ENCODE measurements around the gene KRTAP5-1.

KRTAP5-1 gene

DNA sequence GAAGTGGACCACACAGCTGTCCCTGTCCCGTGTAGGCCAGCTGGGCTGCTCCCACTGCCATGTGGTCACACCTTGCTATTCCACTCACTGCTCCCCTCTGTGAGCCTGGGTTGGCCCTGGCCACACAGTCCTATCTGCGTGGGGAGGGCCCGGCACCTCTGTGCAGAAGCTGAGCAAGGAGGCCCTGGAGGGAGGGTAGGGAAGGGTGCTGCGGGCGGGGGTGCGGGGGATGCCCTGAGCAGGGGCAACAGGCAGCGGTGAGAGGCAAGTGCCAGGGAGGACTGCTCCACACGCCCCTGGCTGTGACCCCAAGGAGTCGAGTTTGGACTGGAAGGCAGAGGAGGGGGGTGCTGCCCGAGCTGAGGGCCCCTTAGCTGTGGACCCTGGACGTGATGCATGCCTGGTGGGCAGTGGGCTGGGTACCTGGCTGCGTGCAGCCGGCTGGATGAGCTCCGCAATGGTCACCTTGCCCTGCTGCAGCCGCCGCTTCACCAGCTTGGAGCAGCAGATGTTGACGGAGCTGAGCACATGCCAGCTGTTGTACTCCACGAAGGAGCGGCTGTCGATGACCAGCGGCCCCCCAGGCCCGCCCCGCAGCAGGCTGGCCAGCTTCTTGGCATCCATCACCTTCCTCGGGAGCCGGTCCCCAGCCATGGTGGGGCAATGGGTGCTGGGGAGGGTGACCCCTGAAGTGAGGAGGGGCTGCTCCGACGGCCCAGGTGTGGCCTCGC is 19.7 kb downstream of the KRTAP5-1 start:
- DNase-seq (ENCODE audit: insufficient read length, low spot score) (no peak), FAIRE-seq (no peak)
- TF ChIP-seq, protein P1, sequence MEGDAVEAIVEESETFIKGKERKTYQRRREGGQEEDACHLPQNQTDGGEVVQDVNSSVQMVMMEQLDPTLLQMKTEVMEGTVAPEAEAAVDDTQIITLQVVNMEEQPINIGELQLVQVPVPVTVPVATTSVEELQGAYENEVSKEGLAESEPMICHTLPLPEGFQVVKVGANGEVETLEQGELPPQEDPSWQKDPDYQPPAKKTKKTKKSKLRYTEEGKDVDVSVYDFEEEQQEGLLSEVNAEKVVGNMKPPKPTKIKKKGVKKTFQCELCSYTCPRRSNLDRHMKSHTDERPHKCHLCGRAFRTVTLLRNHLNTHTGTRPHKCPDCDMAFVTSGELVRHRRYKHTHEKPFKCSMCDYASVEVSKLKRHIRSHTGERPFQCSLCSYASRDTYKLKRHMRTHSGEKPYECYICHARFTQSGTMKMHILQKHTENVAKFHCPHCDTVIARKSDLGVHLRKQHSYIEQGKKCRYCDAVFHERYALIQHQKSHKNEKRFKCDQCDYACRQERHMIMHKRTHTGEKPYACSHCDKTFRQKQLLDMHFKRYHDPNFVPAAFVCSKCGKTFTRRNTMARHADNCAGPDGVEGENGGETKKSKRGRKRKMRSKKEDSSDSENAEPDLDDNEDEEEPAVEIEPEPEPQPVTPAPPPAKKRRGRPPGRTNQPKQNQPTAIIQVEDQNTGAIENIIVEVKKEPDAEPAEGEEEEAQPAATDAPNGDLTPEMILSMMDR (IDR thresholded peaks at IDR 0.05; ENCODE audit: insufficient read depth, missing control alignments): no peak

DNA sequence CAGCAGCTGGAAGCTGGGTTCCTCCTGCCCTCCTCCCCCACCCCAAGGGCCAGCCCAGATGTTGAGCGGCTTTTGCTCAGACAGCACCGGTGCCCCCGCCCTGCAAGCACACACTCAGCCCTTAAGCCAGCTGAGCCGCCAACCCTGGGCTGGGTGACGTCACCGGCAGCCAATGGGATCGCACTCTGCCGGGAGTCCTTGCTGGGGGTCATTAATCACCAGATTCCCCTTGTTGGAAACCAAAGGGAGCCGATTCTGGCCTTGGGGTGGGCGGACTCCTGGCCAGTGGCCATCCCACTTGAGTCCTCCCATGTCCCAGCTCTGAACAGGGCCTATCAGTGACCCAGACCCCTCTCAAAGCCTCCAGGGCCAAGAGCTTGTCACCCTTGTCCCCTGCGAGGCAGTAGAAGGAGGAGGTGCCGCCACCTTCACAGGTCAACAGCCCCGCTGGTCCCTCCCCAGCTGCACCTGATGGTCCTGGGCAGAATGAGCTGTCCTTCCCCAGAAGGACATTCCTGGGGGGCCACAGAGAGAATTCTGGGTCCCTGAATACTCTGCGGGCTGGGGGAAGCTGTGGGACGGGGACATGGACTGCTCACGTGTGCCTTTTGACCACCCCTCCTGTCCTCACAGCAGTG is 20.4 kb downstream of the KRTAP5-1 start:
- no peak for FAIRE-seq
- TF ChIP-seq, protein P1 (IDR thresholded peaks at IDR 0.05; ENCODE audit: insufficient read depth, missing control alignments): no peak
- DNase-seq (ENCODE audit: insufficient read length, low spot score): peak; percentile 90

DNA sequence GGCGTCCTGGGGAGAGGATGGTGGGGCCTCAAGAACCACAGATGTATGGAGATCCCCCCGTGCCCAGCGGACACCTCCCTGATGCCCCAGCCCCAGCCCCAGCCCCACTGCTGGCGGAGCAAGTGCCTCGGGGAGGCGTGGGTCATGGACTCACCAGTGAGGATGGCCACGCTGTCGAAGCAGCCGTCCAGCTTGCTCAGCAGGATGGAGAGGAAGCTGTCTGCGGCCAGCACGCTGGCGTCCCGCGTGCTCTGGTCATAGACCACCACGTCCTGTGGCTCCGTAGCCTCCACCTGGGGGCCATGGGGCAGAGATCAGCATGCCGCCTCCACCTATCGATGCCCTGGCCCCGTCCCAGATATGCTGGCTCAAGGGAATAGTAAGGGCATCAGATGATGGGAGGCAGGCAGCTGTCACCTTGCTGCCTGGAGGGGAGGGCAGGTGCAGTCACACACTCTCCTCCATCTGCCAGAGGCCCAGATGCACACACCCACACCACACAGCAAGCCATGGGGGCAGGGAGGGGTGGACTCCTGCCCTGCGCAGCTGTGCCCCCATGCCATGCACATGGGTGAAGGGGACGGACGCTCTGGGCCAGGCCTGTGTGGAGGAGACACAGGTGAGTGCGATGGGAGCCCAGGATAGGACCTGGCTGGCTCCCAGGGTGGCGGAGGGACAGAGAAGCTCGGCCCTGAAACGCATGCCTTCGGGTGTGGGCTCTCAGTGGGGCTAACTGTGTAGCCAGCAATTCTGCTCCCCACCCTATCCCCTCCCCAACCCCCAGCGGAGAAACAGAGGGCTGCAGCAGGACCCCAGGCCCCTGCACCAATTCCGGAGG is 21.2 kb downstream of the KRTAP5-1 start:
- FAIRE-seq (no peak), DNase-seq (ENCODE audit: insufficient read length, low spot score) (no peak)
- TF ChIP-seq, protein P1 (IDR thresholded peaks at IDR 0.05; ENCODE audit: insufficient read depth, missing control alignments): no peak

DNA sequence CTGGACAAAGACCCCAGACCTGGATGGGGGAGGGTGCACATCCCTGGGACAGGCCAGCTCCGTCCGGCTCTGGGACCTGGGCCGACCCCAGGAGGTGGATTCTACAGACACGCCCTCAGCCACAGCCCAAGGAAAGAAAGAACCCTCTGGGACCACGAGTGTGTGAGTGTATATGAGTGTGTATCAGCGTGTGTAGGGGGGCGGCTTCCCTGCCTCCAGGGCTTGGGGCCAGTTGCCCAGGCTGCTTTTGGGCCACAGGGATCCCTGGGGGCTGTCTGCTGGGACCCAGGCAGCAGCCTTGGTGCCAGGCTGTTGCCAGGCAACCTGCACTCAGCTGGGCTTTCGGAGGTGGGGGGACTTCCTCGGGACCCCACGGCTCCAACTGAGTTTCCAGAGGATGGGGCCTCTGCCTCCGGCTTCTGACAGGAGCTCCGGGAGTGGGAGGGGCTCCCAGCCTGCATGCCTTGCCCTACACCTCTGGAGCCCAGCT is 21.9 kb downstream of the KRTAP5-1 start:
- TF ChIP-seq, protein P1 (IDR thresholded peaks at IDR 0.05; ENCODE audit: insufficient read depth, missing control alignments): no peak
- FAIRE-seq (no peak), DNase-seq (ENCODE audit: insufficient read length, low spot score) (no peak)

DNA sequence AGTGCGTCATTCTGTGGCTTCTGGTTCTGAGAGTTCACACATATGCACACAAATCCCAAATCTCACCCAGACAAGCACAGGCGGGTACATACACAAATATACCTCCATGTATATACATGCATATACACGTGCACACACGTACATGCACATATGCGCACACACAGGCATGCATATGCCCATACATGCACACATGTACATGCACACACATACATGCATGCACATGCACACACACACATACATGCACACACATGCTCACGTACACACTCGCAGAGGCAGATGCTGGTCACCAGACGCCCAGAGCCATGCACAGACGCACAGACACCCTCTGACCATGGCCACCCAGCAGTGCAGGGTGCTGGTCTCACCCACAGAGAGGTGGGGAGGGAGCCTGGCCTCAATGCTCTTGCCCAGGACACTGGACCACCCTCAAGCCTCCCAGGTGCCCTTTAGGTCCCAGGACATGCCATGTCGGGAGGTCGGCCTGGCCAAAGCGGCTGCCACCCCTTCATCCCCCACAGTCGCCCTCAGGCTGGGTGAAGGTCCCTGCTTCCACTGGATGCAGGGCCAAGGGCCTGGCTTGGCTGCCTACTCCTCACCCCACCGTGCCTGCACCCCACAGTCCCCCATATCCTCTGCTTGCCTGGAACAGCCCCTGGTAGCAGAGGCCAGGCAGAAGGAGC is 22.5 kb downstream of the KRTAP5-1 start:
- TF ChIP-seq, protein P1 (IDR thresholded peaks at IDR 0.05; ENCODE audit: insufficient read depth, missing control alignments): no peak
- FAIRE-seq: no peak
- no peak for DNase-seq (ENCODE audit: insufficient read length, low spot score)

DNA sequence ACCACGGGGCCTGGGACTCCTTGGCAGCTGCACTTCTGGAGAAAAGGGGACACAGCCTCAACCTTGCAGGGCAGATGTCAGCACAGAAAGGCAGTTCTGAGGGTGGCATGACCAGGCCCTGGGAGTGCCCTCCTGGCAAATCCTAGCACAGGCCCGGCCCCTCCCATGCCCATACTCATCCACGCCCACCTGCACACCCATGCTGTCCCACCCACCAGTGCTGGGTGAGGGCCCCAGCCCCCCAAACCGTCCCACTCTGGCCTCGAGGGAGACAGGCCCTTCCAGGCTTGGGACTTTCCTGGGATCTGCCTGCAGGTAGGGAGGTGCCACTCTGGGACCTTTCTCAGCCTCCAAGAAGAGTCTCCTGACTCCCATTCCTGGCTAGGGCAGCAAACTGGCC is 23.1 kb downstream of the KRTAP5-1 start:
- TF ChIP-seq, protein P1 (IDR thresholded peaks at IDR 0.05; ENCODE audit: insufficient read depth, missing control alignments): no peak
- DNase-seq (ENCODE audit: insufficient read length, low spot score): no peak
- no peak for FAIRE-seq

Measured in D721Med (cell line).